Measurements from ENCODE around the gene GNB1.

GNB1 gene

DNA sequence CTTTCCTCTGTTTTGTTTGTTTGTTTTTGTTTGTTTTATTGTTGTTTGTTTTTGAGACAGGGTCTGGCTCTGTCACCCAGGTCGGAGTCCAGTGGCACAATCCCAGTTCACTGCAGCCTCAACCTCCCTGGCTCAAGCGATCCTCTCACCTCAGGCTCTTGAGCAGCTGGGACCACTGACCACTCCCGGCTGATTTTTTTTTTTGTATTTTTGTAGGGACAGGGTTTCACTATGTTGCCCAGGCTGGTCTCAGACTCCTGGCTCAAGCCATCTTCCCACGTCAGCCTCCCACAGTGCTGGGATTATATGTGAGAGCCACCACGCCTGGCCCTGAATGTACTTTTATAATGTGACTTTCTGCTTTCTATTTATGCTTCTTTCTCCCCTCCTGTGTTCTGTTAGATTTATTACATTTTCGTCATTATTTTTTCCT is 19.2 kb upstream of the GNB1 start:
- DNase-seq (ENCODE audit: low spot score) = no peak

DNA sequence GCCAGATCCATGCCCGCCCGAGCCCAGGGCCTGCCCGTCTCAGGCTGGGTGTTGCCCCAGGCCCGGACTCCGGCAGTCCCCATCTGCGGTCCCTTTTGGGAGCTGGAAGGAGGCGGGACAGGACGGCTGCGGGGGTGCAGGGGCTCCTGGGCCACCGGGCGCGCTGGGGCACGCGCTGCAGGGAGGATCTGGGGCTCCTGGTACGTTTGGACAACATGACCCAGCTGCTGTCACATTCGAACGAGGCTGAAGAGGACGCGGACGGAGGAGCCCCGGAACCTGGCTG is 17.6 kb upstream of the GNB1 start:
- peak; percentile 41 for DNase-seq (ENCODE audit: low spot score)

DNA sequence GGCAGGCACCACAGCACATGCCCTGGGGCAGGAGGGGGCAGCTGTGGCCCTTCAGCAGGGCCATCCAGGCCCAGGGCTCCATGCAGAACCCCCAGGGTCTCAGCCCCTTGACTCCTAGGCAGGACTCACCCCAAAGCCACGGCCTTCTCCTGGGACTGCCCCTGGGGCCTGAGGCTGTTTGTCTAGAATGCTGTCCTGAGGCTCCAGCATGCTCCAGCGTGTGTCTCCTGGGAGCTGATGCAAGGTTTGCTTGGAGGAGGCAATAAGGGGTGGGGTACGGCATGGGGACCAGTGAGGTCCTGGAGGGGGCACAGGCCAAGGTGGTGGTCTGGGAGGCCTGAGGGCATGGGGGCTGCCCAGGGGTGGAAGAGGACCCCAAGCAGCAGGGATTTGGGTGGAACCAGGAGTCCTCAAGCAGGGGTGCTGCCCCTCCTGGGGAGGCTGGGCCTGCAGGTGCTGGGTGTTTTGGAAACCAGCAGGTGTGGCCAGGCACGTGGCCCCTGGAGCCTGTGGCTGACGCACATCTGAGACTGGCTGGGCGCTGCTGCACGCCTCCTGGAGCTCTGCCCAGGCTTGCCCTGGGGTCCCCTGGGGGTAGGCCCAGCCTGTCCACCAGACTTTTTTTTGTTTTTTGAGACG is 16.3 kb upstream of the GNB1 start:
- no peak for DNase-seq (ENCODE audit: low spot score)

DNA sequence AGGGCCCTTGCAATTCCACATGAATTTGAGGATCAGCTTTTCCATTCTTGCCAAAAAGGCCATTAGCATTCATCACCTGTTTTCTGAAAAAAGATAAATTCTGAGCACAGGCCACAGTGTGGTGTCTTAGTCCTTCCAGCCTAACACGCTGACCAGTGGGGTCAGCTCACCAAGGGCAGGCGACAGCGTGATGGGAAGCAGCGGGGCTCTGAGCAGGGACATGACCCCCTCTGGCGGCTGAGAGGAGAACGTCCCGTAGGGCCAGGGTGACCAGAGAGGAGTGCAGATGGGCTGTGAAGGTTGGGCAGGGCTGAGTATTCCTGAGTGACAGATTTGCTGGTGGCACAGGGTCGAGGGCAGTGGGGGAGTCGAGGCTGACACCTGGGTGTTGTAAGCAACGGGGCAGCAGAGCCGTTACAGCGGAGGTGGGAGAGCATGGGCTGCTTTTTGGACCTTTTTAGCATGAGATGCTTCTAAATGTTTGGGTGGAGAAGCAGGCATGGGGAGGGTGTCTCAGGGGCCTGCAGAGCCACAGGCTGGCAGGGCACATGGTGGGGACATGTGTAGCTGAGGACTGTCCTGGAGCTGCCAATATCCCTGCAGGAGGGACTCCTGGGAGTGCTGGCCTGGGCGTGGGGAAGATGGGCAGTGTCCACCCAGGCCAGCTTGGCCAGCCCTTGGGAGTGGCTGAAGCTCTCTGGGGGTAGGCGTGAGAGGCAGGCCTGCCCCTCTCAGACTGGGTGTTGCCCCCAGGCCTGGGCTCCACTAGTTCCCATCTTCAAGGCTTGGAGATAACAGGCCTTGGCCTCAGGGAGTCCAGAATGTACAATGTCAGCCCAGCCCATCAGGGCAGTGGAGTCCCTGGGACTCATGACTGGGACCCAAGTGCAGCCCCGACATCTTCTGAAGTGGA is 15.6 kb upstream of the GNB1 start:
- peak; percentile 88 for DNase-seq (ENCODE audit: low spot score)

DNA sequence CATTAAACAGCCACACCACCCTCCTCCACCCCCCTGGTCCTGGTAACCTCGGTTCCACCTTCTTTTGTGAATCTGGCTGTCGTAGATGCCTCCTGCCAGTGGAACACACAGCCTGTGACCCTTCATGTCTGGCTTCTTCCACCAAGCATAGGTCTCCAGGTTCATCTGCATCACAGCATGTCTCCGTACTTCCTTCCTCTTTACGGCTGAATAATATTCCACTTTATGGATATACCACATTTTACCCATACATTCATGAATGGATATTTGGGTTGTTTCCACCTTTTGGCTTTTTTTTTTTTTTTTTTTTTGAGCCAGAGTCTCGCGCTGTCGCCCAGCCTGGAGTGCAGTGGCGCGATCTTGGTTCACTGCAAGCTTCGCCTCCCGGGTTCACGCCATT is 12.3 kb upstream of the GNB1 start:
- no peak for DNase-seq (ENCODE audit: low spot score)

DNA sequence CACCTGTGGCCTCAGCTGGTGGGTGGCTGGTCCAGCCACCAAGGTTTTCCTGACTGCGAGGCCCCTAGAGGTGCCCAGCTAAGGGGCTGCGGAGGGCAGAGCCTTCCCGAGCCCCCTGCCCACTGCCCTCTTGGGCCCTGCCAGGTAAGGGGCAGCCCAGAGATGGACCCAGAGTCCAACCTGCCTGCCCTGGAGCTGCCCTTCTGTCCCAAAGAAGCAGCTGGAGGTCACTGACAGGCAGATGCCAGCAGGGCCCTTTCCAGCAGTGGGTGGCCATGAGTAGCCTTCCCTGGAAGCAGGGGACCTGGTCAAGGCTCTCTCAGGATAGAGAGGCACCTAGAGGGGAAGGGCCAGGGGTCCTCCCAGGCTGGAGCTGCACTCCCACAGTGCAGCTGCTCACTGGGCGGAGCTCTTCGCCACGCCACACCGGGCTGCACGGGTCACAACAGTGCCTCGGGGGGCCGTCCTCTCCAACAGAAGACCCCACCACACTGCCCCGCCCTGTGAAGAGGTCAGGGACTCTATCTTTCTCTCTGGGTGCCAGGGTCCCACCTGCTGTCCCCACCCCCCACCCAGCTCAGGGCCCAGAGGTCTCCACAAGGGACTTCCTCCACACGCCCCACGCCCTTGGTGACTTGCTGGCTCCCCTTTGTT is 10.9 kb upstream of the GNB1 start:
- DNase-seq (ENCODE audit: low spot score) = no peak

DNA sequence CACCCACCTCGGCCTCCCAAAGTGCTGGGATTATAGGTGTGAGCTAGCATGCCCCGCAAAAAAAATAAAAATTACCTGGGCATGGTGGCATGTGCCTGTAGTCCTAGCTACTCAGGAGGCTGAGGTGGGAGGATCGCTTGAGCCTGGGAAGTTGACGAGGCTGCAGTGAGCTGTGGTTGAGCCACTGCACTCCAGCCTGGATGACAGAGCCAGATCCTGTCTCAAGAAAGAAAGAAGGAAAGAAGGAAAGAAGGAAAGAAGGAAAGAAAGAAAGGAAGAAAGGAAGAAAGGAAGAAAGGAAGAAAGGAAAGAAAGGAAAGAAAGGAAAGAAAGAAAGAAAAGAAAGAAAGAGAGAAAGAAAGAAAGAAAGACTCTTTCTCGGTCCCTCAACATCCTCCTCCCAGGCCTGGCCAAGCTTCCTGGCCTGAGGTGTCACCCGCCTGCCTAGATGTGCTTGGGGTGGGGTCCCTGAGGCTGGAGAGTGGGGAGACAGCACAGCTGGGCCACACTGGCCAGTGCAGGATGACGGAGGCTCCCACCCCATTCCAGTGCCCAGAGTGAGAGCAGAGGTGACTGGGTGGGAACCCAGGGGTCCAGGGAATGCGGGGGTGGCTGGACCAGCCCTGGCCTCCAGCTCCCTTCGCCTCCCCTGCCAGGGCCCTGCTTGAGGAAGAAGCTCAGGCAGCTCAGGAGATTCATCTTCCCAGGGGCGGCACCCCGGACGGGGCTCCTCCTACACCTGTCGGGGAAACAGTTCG is 10.2 kb upstream of the GNB1 start:
- no peak for DNase-seq (ENCODE audit: low spot score)

DNA sequence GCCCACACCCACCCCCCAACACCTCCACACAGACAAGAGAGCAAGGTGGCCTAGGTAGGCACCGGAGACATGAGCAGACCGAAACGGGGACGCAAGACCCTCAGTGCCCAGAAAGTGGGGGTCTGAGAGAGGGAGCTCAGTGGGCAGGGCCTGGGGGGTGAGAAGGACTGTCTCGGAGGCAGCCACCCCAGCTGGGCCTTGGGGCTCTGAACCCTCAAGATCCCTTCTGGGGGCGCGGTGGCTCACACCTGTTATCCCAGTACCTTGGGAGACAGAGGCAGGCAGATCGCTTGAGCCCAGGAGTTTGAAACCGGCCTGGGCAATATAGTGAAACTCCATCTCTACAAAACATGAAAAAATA is 9.1 kb upstream of the GNB1 start:
- DNase-seq (ENCODE audit: low spot score) = no peak

DNA sequence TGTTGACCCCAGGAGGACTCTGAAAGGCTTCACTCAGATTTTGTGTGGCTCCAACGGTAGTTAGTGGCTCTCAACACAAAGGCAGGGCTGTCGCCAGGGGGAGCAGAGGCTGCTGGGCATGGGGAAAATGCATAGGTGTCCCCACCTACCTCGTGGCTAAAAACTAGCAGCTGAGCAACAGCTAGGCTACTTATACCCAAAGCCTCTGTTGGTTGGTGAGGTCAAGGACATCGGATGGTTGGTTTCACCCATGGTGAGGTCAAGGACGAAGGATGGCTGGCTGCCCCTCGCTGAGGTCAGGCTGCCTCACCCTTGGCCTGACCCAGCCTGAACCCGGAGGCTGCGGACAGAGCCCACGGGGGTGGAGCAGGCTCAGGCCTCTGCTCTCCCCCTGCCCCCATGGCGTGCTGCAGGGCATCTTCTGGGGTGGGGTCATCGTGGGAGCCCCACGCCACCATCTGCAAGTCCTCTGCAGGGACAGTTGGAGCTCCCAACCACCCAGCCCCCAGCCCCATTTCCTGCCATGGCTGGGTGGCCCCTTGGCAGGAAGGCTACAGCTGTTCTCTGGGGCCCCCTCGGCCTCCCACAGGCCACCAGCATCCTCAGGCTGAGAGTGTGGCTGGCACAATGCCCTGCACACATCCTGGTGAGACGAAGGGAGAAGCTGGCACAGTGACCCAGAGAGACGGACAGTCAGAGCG is 8.5 kb upstream of the GNB1 start:
- DNase-seq (ENCODE audit: low spot score) = no peak

DNA sequence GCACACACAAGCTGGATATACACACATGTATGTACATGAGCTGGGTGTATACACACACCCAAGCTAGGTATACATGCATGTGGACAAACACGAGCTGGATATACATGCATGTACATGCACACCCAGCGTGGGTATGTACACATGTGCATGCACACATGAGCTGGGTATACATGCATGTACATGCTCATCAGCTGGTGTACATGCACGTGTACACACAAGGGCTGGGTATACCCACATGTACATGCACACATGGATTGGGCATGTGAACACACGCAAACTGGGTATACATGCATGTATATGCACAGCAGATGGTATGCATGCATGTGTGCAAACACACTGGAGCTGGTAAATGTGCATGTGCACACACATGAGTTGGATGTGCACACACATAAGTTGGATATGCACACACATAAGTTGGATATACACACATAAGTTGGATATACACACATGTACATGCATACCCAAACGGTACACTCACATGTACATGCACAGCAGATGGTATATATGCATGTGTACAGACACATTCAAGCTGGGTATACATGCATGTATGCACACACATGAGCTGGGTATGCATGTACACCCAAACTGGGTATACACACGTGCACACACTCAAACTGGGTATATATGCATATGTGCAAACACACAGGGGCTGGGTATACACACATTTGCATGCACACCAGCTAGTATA is 7.5 kb upstream of the GNB1 start:
- DNase-seq (ENCODE audit: low spot score) = no peak

DNA sequence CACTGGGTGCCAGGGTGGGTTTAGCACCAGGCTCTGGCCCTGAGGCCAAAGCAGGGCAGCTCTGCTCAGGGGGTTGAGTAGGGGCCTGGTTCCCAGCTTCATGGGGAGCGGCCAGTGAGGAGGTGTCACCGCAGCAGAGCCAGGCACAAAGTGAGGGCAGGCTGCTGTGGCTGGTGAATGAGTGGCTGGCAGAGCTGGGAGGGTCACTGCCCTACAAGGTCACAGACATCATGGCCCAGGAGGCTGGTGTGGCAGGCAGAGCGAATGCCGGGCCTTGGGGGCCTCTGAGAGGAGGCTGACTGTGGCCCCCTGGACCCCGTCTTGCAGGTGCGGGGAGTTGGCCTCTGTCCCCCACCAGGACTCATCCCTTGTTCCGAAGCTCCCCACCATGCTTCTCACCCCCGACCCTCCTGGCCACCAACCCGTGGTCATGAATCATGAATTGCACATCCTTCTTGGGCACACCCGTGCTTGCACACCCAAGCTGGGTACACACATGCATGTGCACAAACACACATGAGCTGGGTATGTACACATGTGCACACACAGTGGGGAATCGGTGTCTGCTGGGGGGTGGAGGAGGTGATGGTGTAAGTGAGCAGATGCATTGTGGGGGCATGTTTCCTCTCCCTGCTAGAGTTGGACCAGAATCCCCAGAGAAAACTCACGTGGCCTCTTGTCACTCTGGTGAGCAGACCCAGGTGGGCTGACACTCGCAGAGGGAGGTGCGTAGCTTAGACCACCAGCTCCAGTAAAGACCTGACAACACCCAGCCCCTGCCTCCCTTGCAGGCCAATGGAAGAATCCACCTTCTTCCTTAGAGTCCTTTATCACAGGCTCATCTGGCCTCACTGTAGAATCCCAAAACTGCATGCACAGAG is 4.8 kb upstream of the GNB1 start:
- DNase-seq (ENCODE audit: low spot score) = no peak

DNA sequence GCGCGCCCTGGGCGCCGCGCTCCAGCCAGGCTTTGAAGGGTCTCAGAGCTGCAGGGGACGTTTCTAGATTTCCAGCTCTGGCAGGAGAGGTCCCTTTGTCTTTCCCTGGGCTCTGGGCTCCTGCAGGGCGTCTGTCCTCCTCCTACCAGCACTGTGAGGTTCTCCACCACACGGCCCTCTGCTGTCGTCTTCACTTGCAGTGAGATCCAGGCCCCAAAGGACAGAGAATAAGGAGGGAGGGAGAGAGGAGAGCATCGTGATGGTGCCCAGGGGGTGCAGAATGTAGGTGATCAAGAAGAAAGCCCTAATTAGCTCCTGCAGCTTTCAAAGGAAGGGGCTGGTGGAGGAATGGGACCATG is 4.2 kb upstream of the GNB1 start:
- no peak for DNase-seq (ENCODE audit: low spot score)

DNA sequence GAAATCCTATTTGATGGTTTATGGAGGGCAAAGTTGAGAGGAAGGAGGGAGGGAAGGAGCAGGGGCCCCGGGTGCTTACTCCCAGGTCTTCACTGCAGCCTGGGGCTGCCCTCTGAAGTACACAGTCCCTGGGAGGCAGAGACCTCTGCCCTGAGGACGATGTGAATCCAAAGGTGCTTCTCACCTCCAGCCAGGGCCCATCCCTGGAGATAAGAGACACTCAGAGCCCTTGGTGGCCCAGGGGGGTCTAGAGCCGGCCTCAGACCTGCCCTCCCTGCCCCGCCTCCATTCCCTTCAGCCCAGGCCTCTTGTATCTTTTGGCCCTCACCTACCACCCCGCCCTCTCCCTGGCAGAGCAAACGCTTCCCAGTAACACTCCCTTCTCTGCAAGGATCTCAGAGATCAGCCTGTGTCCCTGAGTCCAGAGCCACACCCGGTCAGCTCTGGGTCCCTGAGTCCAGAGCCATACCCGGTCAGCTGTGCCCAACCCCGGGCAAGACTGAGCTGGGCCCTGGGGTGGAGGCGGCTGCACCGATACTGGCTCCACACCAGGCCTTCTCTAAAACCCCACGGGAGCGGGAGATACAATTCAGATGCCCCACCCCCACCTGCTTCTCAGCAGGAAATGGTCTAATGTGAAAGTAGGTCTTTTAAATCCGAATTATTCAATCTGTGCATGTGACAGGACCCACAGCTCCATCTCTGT is 3.6 kb upstream of the GNB1 start:
- DNase-seq (ENCODE audit: low spot score) = no peak

DNA sequence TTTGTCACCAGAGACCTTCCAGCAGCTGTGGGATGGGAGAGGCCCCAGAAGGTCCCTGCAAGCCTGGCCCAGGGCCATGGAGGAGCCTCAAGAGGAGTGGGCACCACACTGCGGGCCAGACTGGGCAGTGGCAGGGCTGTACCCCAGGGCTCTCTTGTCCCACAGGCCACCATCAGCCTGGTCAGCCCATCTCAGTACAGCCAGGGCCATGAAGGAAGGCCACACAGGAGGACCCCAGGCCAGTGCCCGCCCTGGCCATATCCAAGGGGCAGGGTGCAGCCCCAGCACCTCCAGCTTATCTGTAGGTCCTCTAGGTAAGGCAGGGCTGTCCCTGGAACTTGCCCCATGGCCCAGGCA is 3.1 kb upstream of the GNB1 start:
- no peak for DNase-seq (ENCODE audit: low spot score)

DNA sequence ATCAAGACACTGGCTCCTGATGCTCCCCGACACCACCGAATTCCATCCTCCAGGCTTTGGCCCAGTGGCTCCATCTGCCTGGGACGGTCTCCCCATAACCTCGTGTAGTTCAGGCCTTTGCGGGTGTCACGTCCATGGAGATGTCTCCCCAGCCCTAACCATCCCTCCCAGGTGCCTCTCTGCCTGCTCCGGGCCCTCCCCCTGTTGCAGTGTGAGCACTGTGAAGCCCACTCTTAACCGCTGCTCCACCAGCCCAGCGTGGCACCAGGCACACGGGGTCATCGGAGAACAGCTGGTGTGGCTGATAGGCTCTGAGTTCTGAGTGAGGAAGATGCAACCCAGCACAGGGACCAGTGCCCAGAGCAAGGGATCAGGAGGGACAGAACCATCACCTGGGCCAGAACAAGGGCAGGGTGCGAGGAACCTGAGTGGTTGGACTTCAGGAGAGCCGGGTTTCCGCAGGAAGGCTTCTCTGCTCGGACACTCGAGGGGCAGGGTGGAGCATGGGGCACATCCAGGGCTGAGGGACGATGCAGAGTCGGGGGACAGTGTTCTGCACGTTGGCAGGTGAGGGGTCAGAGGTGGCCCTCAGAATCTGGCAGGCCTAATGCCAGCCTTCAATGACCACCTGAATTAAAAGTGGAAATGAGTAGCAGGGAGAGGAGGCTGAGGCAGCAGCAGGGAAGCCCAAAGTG is 2.6 kb upstream of the GNB1 start:
- no peak for DNase-seq (ENCODE audit: low spot score)

DNA sequence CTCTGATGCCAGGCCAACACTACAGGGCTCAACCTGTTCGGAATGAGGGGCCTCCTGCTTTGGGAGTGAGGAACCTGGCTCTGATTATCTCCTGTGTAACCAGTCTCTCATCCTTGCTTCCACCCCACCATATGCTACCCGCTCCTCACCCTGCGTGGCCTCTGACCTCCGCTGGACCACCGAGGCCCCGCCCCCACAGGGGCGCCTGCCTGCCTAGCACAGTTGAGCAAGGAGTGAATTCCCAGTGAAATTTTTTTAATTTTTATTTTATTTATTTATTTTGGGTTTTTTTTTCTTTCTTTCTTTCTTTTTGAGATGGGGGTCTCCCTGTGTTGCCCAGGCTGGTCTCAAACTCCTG is 1.9 kb upstream of the GNB1 start:
- DNase-seq (ENCODE audit: low spot score) = no peak

DNA sequence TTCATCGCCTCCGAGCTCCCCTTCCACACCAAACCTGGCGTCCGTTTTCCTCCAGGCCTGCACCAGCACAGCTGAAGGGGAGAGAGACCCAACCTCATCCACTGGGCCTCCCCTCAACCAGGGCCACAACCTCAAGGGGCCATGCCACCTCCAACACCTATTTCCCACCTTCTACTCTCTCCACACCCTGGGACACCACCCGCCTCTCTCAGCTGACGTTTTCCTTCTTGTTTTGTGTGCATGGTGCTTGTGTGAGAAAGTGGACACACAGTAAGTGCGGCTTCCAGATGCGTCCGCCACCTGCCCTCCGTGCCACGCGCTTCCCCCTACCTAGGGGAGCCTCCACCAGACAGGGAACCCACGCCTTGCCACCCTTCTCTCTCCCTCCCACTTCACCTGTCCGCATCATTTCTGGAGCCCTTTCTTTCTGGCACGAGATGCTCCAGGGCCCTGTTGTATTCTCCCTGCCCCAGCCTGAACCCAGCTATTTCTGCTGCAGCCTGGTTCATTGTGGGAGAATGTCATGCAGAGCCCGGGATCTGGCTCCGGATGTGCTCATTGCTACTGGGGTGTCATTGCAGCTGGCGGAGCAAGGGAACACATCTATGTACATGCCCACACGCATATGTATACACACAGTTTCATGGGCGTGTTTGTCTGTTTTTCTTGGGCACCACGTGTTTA is 1.3 kb upstream of the GNB1 start:
- DNase-seq (ENCODE audit: low spot score) = no peak

DNA sequence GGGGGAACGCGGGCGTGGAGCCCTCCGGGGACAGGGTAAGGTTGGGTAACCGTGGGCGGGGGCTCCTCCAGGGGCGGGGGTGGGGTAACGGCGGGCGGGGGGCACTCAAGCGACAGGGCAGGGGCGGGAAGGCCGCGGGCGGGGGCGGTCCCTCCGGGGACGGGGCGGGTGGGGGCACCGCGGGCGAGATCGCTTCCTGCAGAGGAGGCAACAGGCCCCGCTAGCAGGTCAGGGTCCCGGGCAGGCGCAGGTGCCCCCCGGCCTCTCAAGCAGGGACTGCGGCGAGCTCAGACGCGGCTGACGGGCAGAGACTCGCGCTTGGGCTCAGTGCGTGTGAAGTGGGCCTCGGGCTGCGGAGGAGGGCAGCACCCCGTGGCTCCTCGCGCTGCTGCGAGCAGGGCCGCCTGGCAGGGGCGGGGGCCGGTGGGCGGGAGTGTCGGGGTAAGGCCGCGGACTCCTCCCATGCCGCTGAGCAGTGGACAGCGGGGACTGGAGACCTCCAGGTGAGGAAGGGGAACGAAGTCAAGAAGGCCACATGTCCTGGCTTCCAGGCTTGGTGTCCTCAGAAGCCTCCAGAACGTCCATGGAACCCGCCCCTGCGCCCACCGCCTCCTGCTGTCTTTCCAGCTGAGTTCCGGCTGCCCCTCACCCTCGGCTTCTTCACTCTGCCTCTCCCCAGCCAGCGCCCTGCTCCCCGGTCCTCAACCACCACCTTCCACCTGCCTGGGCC is 627 bp upstream of the GNB1 start:
- DNase-seq (ENCODE audit: low spot score) = peak; percentile 54

Data from RKO (cell line).